K562 (cell line): ENCODE results near the gene SPATA16. TPM values are rescaled to one million over a fixed set of nuclear protein-coding genes. Genes with fewer than 3 reads are reported as not detected.

ENCODE experiments used
- ARID1B ChIP-seq: fragments of 450-650 bp; IDR thresholded peaks from 2 replicates; pipeline ENCODE4 v1.6.1; 2016; ENCODE audit warnings: antibody characterized with exemption, mild to moderate bottlenecking, inconsistent platforms
- CREM ChIP-seq: IDR thresholded peaks from 2 replicates; pipeline ENCODE4 v1.6.1; 2014; ENCODE audit warnings: antibody characterized with exemption, low read depth
- ETV6 ChIP-seq, 3 experiments: fragments of 150-350 bp in 1 of 3; sonication (generic) in 1 of 3; formaldehyde crosslinking in 1 of 3; IDR thresholded peaks; 2 replicates each; pipeline versions ENCODE4 v1.6.1 to v1.8.0; 2014 to 2022; ENCODE audit warnings: borderline replicate concordance in 2 of 3, low read depth in 2 of 3, antibody characterized with exemption in 1 of 3, low read length in 1 of 3, mild to moderate bottlenecking in 1 of 3, missing genetic modification reagents in 1 of 3
- FOS ChIP-seq: IDR thresholded peaks from 3 replicates; pipeline ENCODE4 v1.6.1; 2011; ENCODE audit not compliant: insufficient read length; ENCODE audit errors: extremely low read depth
- HDAC2 ChIP-seq: fragments of 450-650 bp; IDR thresholded peaks from 2 replicates; pipeline ENCODE4 v1.6.1; 2016; ENCODE audit warnings: mild to moderate bottlenecking
- HLTF ChIP-seq: fragments of 450-650 bp; IDR thresholded peaks from 2 replicates; pipeline ENCODE4 v1.6.1; 2016
- KLF1 ChIP-seq: fragments of 450-650 bp; IDR thresholded peaks from 2 replicates; pipeline ENCODE4 v1.6.1; 2016; ENCODE audit warnings: missing genetic modification characterization, missing compliant biosample characterization
- MECOM ChIP-seq: fragments of 250-450 bp; sonication (Bioruptor Pico); IDR thresholded peaks from 2 replicates; pipeline ENCODE4 v1.8.0; 2022; ENCODE audit warnings: inconsistent platforms
- MEF2A ChIP-seq: IDR thresholded peaks from 2 replicates; pipeline ENCODE4 v1.6.1; 2011; ENCODE audit warnings: low read depth, mild to moderate bottlenecking, low read length, moderate library complexity; ENCODE audit not compliant: control insufficient read depth
- MTA2 ChIP-seq: fragments of 450-650 bp; IDR thresholded peaks from 2 replicates; pipeline ENCODE4 v1.6.1; 2016; ENCODE audit warnings: low read depth
- MYNN ChIP-seq, 2 experiments: sonication (generic); formaldehyde crosslinking in 1 of 2; IDR thresholded peaks; 2 replicates each; pipeline versions ENCODE4 v1.5.0 to v1.6.1; 2016 to 2020; ENCODE audit warnings: antibody characterized with exemption in 1 of 2, missing genetic modification reagents in 1 of 2
- PTRF ChIP-seq: fragments of 450-650 bp; IDR thresholded peaks from 2 replicates; pipeline ENCODE4 v1.6.1; 2016; ENCODE audit warnings: mild to moderate bottlenecking, missing genetic modification characterization, missing compliant biosample characterization
- PYGO2 ChIP-seq: fragments of 450-650 bp; IDR thresholded peaks from 2 replicates; pipeline ENCODE4 v1.6.1; 2016; ENCODE audit warnings: mild to moderate bottlenecking, missing genetic modification characterization, moderate library complexity, missing compliant biosample characterization
- RFX5 ChIP-seq: IDR thresholded peaks from 2 replicates; pipeline ENCODE4 v1.6.1; 2011; ENCODE audit warnings: low read depth, mild to moderate bottlenecking, improper control_type of control experiment, low read length
- SOX6 ChIP-seq: fragments of 450-650 bp; IDR thresholded peaks from 2 replicates; pipeline ENCODE4 v1.6.1; 2014; ENCODE audit warnings: mild to moderate bottlenecking
- SPI1 ChIP-seq: IDR thresholded peaks from 2 replicates; pipeline ENCODE4 v1.6.1; 2011; ENCODE audit warnings: low read depth, low read length, control low read depth, borderline replicate concordance
- STAT5B ChIP-seq: fragments of 250-450 bp; sonication (Bioruptor Pico); IDR thresholded peaks from 2 replicates; pipeline ENCODE4 v1.8.0; 2021; ENCODE audit warnings: mild to moderate bottlenecking, inconsistent platforms
- TAF1 ChIP-seq: IDR thresholded peaks from 2 replicates; pipeline ENCODE4 v1.6.1; 2011; ENCODE audit warnings: mild to moderate bottlenecking, low read length, moderate library complexity; ENCODE audit not compliant: insufficient read depth, control insufficient read depth, severe bottlenecking; ENCODE audit errors: extremely low read depth
- TBP ChIP-seq: optimal IDR thresholded peaks from 2 replicates; pipeline ENCODE3; 2011; ENCODE audit warnings: low read depth, low read length, improper control_type of control experiment
- ZKSCAN8 ChIP-seq: fragments of 200-800 bp; sonication (Bioruptor generic); IDR thresholded peaks from 2 replicates; pipeline ENCODE4 v1.6.1; 2016; ENCODE audit warnings: missing genetic modification characterization, missing compliant biosample characterization
- polyA plus RNA-seq, 8 experiments: library from polyadenylated mRNA; depleted of rRNA in 4 of 8; stranded (reverse) in 5 of 8; unstranded in 3 of 8; fragments of >200 nt; fragmentation: Nextera tagmentation in 2 of 8; fragmentation: Illumina TruSeq in 1 of 8; extraction: Ambion mirVana in 2 of 8; extraction: Trizol in 1 of 8; gene quantifications; 2 replicates each; pipeline versions ENCODE4 v1.2.1 to v1.2.3, GENCODE V29; 2011 to 2014; ENCODE audit warnings: inconsistent platforms in 1 of 8, missing spikeins in 1 of 8
- total RNA-seq, 7 experiments: library from RNA; depleted of rRNA in 6 of 7; stranded (reverse); fragments of >200 nt in 6 of 7; fragmentation: Illumina TruSeq in 2 of 7; extraction: Trizol in 2 of 7; gene quantifications; 2 replicates each; pipeline versions ENCODE4 v1.2.1 to v1.2.3, GENCODE V29; 2011 to 2021; ENCODE audit warnings: low replicate concordance in 1 of 7
- TF ChIP-seq, protein P1 (sequence below): sonication (generic); formaldehyde crosslinking; IDR thresholded peaks from 2 replicates; pipeline ENCODE4 v1.8.0; 2022; ENCODE audit warnings: mild to moderate bottlenecking, missing genetic modification reagents
- TF ChIP-seq, protein P2 (sequence below): IDR thresholded peaks from 2 replicates; pipeline ENCODE4 v1.6.1; 2012; ENCODE audit warnings: low read depth, low read length, improper control_type of control experiment, borderline replicate concordance
- TF ChIP-seq, protein P3 (sequence below), 2 experiments: fragments of 450-650 bp; IDR thresholded peaks; 2 replicates each; pipeline ENCODE4 v1.6.1; 2016

Gene SPATA16
- total and polyA plus RNA-seq, 9 of the 15 experiments (the other 6 are each of a cell fraction or from before 2014, with no cell fraction given) = not detected

DNA sequence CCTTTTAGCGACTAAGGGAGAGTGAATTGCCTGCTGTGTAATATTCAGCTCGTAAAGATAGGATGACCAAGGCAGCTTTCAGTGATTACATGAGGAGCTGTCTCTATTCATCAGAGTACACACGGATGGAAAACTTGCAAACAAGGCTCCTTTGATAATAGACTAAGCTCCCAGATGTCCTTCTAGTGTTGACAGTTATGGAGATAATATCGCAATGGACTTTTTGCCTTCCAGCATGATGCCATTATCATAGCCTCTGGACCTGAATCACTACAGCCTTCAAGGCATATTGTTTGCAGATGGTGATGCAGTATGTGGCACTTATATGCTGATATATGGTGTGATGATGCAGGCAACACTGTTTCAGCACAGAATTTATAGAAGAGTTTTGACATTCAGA, 296.6 kb downstream of the SPATA16 start (continued):
- TF ChIP-seq, protein P1, sequence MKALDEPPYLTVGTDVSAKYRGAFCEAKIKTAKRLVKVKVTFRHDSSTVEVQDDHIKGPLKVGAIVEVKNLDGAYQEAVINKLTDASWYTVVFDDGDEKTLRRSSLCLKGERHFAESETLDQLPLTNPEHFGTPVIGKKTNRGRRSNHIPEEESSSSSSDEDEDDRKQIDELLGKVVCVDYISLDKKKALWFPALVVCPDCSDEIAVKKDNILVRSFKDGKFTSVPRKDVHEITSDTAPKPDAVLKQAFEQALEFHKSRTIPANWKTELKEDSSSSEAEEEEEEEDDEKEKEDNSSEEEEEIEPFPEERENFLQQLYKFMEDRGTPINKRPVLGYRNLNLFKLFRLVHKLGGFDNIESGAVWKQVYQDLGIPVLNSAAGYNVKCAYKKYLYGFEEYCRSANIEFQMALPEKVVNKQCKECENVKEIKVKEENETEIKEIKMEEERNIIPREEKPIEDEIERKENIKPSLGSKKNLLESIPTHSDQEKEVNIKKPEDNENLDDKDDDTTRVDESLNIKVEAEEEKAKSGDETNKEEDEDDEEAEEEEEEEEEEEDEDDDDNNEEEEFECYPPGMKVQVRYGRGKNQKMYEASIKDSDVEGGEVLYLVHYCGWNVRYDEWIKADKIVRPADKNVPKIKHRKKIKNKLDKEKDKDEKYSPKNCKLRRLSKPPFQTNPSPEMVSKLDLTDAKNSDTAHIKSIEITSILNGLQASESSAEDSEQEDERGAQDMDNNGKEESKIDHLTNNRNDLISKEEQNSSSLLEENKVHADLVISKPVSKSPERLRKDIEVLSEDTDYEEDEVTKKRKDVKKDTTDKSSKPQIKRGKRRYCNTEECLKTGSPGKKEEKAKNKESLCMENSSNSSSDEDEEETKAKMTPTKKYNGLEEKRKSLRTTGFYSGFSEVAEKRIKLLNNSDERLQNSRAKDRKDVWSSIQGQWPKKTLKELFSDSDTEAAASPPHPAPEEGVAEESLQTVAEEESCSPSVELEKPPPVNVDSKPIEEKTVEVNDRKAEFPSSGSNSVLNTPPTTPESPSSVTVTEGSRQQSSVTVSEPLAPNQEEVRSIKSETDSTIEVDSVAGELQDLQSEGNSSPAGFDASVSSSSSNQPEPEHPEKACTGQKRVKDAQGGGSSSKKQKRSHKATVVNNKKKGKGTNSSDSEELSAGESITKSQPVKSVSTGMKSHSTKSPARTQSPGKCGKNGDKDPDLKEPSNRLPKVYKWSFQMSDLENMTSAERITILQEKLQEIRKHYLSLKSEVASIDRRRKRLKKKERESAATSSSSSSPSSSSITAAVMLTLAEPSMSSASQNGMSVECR (CRISPR knock-in tag) = no peak
- TF ChIP-seq MYNN (IDR thresholded peaks at IDR 0.05) (no peak), MYNN (CRISPR knock-in tag; IDR thresholded peaks at IDR 0.05) (no peak), ARID1B (peak; percentile 58), TBP (no peak), PTRF (tag) (no peak), FOS (no peak), SPI1 (no peak), CREM (no peak), PYGO2 (tag) (no peak), MEF2A (no peak), MTA2 (no peak), ZKSCAN8 (peak; percentile 44; the same call in 1 of the 2 replicates), KLF1 (tag) (no peak), MECOM (CRISPR knock-in tag) (peak; percentile 32; the same call in 1 of the 2 replicates), HDAC2 (no peak), RFX5 (no peak), SOX6 (peak; percentile 72), STAT5B (CRISPR knock-in tag) (no peak), TAF1 (no peak), ETV6 (IDR thresholded peaks at IDR 0.05; ENCODE audit: borderline replicate concordance in 1 of 2, low read depth in 2 of 2, low read length in 1 of 2) (no peak), ETV6 (CRISPR knock-in tag; IDR thresholded peaks at IDR 0.05; ENCODE audit: borderline replicate concordance) (no peak), HLTF (no peak)
- TF ChIP-seq, protein P2, sequence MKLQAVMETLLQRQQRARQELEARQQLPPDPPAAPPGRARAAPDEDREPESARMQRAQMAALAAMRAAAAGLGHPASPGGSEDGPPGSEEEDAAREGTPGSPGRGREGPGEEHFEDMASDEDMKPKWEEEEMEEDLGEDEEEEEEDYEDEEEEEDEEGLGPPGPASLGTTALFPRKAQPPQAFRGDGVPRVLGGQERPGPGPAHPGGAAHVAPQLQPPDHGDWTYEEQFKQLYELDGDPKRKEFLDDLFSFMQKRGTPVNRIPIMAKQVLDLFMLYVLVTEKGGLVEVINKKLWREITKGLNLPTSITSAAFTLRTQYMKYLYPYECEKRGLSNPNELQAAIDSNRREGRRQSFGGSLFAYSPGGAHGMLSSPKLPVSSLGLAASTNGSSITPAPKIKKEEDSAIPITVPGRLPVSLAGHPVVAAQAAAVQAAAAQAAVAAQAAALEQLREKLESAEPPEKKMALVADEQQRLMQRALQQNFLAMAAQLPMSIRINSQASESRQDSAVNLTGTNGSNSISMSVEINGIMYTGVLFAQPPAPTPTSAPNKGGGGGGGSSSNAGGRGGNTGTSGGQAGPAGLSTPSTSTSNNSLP = no peak
- TF ChIP-seq, protein P3, sequence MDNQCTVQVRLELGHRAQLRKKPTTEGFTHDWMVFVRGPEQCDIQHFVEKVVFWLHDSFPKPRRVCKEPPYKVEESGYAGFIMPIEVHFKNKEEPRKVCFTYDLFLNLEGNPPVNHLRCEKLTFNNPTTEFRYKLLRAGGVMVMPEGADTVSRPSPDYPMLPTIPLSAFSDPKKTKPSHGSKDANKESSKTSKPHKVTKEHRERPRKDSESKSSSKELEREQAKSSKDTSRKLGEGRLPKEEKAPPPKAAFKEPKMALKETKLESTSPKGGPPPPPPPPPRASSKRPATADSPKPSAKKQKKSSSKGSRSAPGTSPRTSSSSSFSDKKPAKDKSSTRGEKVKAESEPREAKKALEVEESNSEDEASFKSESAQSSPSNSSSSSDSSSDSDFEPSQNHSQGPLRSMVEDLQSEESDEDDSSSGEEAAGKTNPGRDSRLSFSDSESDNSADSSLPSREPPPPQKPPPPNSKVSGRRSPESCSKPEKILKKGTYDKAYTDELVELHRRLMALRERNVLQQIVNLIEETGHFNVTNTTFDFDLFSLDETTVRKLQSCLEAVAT (IDR thresholded peaks at IDR 0.05) = no peak
